HepG2 (cell line): ENCODE measurements around the gene LZTS2. TPM values are rescaled to one million over a fixed set of nuclear protein-coding genes. Genes with fewer than 3 reads are reported as not detected.

ENCODE experiments used
- ATAC-seq: fragments of 200-7000 bp; cut with Tn5 transposase; 3 replicates; pipeline ENCODE4 v1.9.1; 2020; ENCODE audit warnings: mild to moderate bottlenecking, moderate library complexity
- BruUV-seq: library from RNA; stranded (reverse); fragments of 400-500 nt; replicated peaks from 2 replicates; lab custom pipeline; 2021; lab: Mats Ljungman, UMichigan
- CTCF ChIA-PET: fragments of 300-600 bp; formaldehyde crosslinking; extraction: SDS; loops from one replicate; lab custom pipeline; 2021; ENCODE audit warnings: low total read pairs, inconsistent platforms, low intra/inter-chr PET ratio; lab: Yijun Ruan, JAX
- POLR2A ChIA-PET: fragments of 350-600 bp; sonication (Branson Sonifier 250); formaldehyde crosslinking; loops from one replicate; lab custom pipeline; 2020; ENCODE audit warnings: antibody characterized with exemption, inconsistent platforms; lab: Yijun Ruan, JAX
- DNase-seq: peaks from one replicate; pipeline ENCODE4 v3.0.0-alpha.2; 2015; ENCODE audit warnings: low spot score
- FAIRE-seq: peaks from 3 replicates; lab custom pipeline; 2011; peaks lifted over from hg19 to GRCh38; lab: Jason Lieb, UNC
- H2AFZ ChIP-seq: one replicate; pipeline ENCODE4 v1.6.1; 2011; ENCODE audit warnings: low read length, inconsistent platforms
- H3K27ac ChIP-seq: fragments of 300-600 bp; 3 replicates; pipeline ENCODE4 v1.8.0; 2011; ENCODE audit warnings: mixed run types, mild to moderate bottlenecking, mixed read lengths, low read length, inconsistent platforms; ENCODE audit not compliant: insufficient read depth; ENCODE audit errors: extremely low read length
- H3K27me3 ChIP-seq, 2 experiments: fragments of 200-600 bp in 1 of 2; 2 replicates in 1 of 2; 3 replicates in 1 of 2; pipeline versions ENCODE4 v1.6.0 to v1.8.0; 2011; ENCODE audit warnings: low read length in 2 of 2, mild to moderate bottlenecking in 2 of 2, moderate library complexity in 2 of 2, inconsistent platforms in 1 of 2; ENCODE audit not compliant: insufficient read depth in 2 of 2, control insufficient read depth in 1 of 2
- H3K36me3 ChIP-seq, 2 experiments: fragments of 200-600 bp in 1 of 2; replicated peaks in 1 of 2; 2 replicates in 1 of 2; 3 replicates in 1 of 2; pipeline versions ENCODE4 v1.5.1 to v1.8.0; 2011; ENCODE audit warnings: low read length in 2 of 2, inconsistent platforms in 1 of 2; ENCODE audit not compliant: insufficient read depth in 2 of 2, control insufficient read depth in 1 of 2
- H3K4me1 ChIP-seq: 2 replicates; pipeline ENCODE4 v1.5.1; 2012; ENCODE audit warnings: low read length, inconsistent platforms; ENCODE audit not compliant: insufficient read depth
- H3K4me2 ChIP-seq: 2 replicates; pipeline ENCODE4 v1.6.0; 2011; ENCODE audit warnings: low read depth, low read length, inconsistent platforms
- H3K4me3 ChIP-seq, 3 experiments: fragments of 200-600 bp in 1 of 3; sonication (generic), shearing (Covaris generic) in 1 of 3; replicated peaks in 1 of 3; 2 replicates each; pipeline ENCODE4 v1.5.1; 2011 to 2016; ENCODE audit warnings: low read length in 3 of 3, inconsistent platforms in 2 of 3, low read depth in 2 of 3, mild to moderate bottlenecking in 2 of 3, control low read depth in 1 of 3, mixed read lengths in 1 of 3; ENCODE audit not compliant: insufficient read depth in 1 of 3
- H3K79me2 ChIP-seq: one replicate; pipeline ENCODE4 v1.6.1; 2011; ENCODE audit warnings: low read length, inconsistent platforms; ENCODE audit not compliant: insufficient read depth
- H3K9ac ChIP-seq: 2 replicates; pipeline ENCODE4 v1.6.0; 2011; ENCODE audit warnings: mild to moderate bottlenecking, low read depth, low read length, inconsistent platforms; ENCODE audit not compliant: insufficient read depth
- H3K9me3 ChIP-seq: 2 replicates; pipeline ENCODE4 v1.5.1; 2012; ENCODE audit warnings: mild to moderate bottlenecking, low read length
- H4K20me1 ChIP-seq: 2 replicates; pipeline ENCODE4 v1.6.0; 2011; ENCODE audit warnings: inconsistent platforms, mild to moderate bottlenecking, low read length, moderate library complexity; ENCODE audit not compliant: insufficient read depth
- FOXC1 ChIP-seq: sonication (generic); formaldehyde crosslinking; IDR thresholded peaks from 2 replicates; pipeline ENCODE4 v1.8.0; 2022; ENCODE audit warnings: mild to moderate bottlenecking, missing genetic modification reagents, borderline replicate concordance
- HES4 ChIP-seq: sonication (generic); formaldehyde crosslinking; IDR thresholded peaks from 2 replicates; pipeline ENCODE4 v1.9.0; 2021; ENCODE audit warnings: mild to moderate bottlenecking, missing genetic modification reagents, borderline replicate concordance
- HNF1B ChIP-seq: sonication (generic); formaldehyde crosslinking; IDR thresholded peaks from 2 replicates; pipeline ENCODE4 v1.5.1; 2020; ENCODE audit warnings: mild to moderate bottlenecking, moderate library complexity, missing genetic modification reagents
- HOXA5 ChIP-seq: sonication (generic); formaldehyde crosslinking; IDR thresholded peaks from 2 replicates; pipeline ENCODE4 v1.4.0; 2020; ENCODE audit warnings: missing genetic modification reagents
- JUN ChIP-seq: sonication (generic); formaldehyde crosslinking; IDR thresholded peaks from 2 replicates; pipeline ENCODE4 v1.4.0; 2020; ENCODE audit warnings: mild to moderate bottlenecking, missing genetic modification reagents
- KDM6A ChIP-seq: IDR thresholded peaks from 2 replicates; pipeline ENCODE4 v1.6.1; 2016; ENCODE audit warnings: low read depth
- KMT2A ChIP-seq: sonication (generic); formaldehyde crosslinking; IDR thresholded peaks from 2 replicates; pipeline ENCODE4 v1.4.0; 2020; ENCODE audit warnings: missing genetic modification reagents
- MED13 ChIP-seq: sonication (generic); formaldehyde crosslinking; IDR thresholded peaks from 2 replicates; pipeline ENCODE4 v1.5.0; 2020; ENCODE audit warnings: missing genetic modification reagents
- NAIF1 ChIP-seq: sonication (generic); formaldehyde crosslinking; IDR thresholded peaks from 2 replicates; pipeline ENCODE4 v1.5.0; 2020; ENCODE audit warnings: mild to moderate bottlenecking, missing genetic modification reagents, borderline replicate concordance
- NCOA2 ChIP-seq: sonication (generic); formaldehyde crosslinking; IDR thresholded peaks from 2 replicates; pipeline ENCODE4 v1.8.0; 2022; ENCODE audit warnings: inconsistent platforms
- NCOA5 ChIP-seq: sonication (generic); formaldehyde crosslinking; IDR thresholded peaks from 2 replicates; pipeline ENCODE4 v1.4.0; 2020; ENCODE audit warnings: missing genetic modification reagents
- PAX8 ChIP-seq: sonication (generic); formaldehyde crosslinking; IDR thresholded peaks from 2 replicates; pipeline ENCODE4 v1.8.0; 2022; ENCODE audit warnings: mild to moderate bottlenecking, missing genetic modification reagents, borderline replicate concordance
- RXRA ChIP-seq: sonication (generic); formaldehyde crosslinking; IDR thresholded peaks from 2 replicates; pipeline ENCODE4 v1.5.1; 2020; ENCODE audit warnings: missing genetic modification reagents
- SP1 ChIP-seq, 2 experiments: fragments of 450-650 bp in 1 of 2; sonication (generic) in 1 of 2; formaldehyde crosslinking in 1 of 2; IDR thresholded peaks; 2 replicates each; pipeline versions ENCODE4 v1.4.0 to v1.6.1; 2016 to 2020; ENCODE audit warnings: missing genetic modification reagents in 1 of 2
- U2AF1 ChIP-seq: fragments of 200-400 bp; formaldehyde crosslinking; optimal IDR thresholded peaks from 2 replicates; pipeline ENCODE3; 2017; ENCODE audit warnings: mild to moderate bottlenecking, low read depth, low read length
- YEATS4 ChIP-seq: sonication (generic); formaldehyde crosslinking; IDR thresholded peaks from 2 replicates; pipeline ENCODE4 v1.4.0; 2020; ENCODE audit warnings: missing genetic modification reagents, borderline replicate concordance
- ZBTB1 ChIP-seq: sonication (generic); formaldehyde crosslinking; IDR thresholded peaks from 2 replicates; pipeline ENCODE4 v1.4.0; 2020; ENCODE audit warnings: missing genetic modification reagents, borderline replicate concordance
- ZFYVE20 ChIP-seq: sonication (generic); formaldehyde crosslinking; IDR thresholded peaks from 2 replicates; pipeline ENCODE4 v1.8.0; 2023; ENCODE audit warnings: low read depth, mild to moderate bottlenecking, moderate library complexity, missing genetic modification reagents, borderline replicate concordance
- ZKSCAN8 ChIP-seq: IDR thresholded peaks from 2 replicates; pipeline ENCODE4 v1.6.1; 2016; ENCODE audit warnings: borderline replicate concordance, missing genetic modification reagents, missing compliant biosample characterization
- ZNF547 ChIP-seq: sonication (generic); formaldehyde crosslinking; IDR thresholded peaks from 2 replicates; pipeline ENCODE4 v1.5.1; 2020; ENCODE audit warnings: mild to moderate bottlenecking, missing genetic modification reagents
- ZNF607 ChIP-seq: sonication (generic); formaldehyde crosslinking; IDR thresholded peaks from 2 replicates; pipeline ENCODE4 v1.5.1; 2020; ENCODE audit warnings: missing genetic modification reagents, mild to moderate bottlenecking, borderline replicate concordance
- WGBS: methylation state at CpG from one replicate; pipeline ENCODE4 v1.1.6; 2017; ENCODE audit warnings: low lambda C conversion rate; 5-methylcytosine and 5-hydroxymethylcytosine counted together
- in situ Hi-C: cut with HindIII; loops from 2 replicates; pipeline ENCODE4 v1.10.0; 2017; ENCODE audit warnings: low pct_unique_long_range_greater_than_20kb; ENCODE audit not compliant: extremely low pct_ligation_motif_present
- intact Hi-C: fragments of 100-400 bp; cut with micrococcal nuclease; formaldehyde crosslinking; loops from one replicate; pipeline ENCODE4 v1.10.0; 2022; ENCODE audit not compliant: unreplicated experiment
- polyA plus RNA-seq, 8 experiments: library from polyadenylated mRNA; depleted of rRNA in 3 of 8; stranded (reverse) in 7 of 8; unstranded in 1 of 8; fragments of >200 nt; fragmentation: Illumina TruSeq in 4 of 8; extraction: Trizol in 4 of 8; gene quantifications; 2 replicates each; pipeline versions ENCODE4 v1.2.1 to v1.2.3, GENCODE V29; 2011 to 2016; ENCODE audit warnings: low read depth in 4 of 8, missing spikeins in 1 of 8, mixed read lengths in 1 of 8; ENCODE audit not compliant: insufficient read depth in 1 of 8
- total RNA-seq, 5 experiments: library from RNA; depleted of rRNA; stranded (reverse); fragments of >200 nt; fragmentation: Illumina TruSeq; extraction: Trizol; gene quantifications; 2 replicates each; pipeline ENCODE4 v1.2.3, GENCODE V29; 2016; ENCODE audit warnings: low read depth in 1 of 5

The LZTS2 gene
- total and polyA plus RNA-seq, 2 of the 13 experiments (the other 11 are each of a cell fraction or from before 2014, with no cell fraction given), result 43.6 to 65.6 TPM

GRCh38 chr10:101031796-101032636, 32.4 kb downstream of the LZTS2 start (continued):
- 0 out of 2 replicates have a peak, but pooled peaks have one; percentile 32 for TF ChIP-seq YEATS4 (CRISPR knock-in tag)
- no peak for TF ChIP-seq SP1 (IDR thresholded peaks at IDR 0.05)
- TF ChIP-seq SP1 (CRISPR knock-in tag; IDR thresholded peaks at IDR 0.05), result no peak
- TF ChIP-seq KMT2A (CRISPR knock-in tag), result no peak
- no peak for TF ChIP-seq ZBTB1
- peak; percentile 9; the same call in 1 of the 2 replicates for TF ChIP-seq RXRA (CRISPR knock-in tag)
- TF ChIP-seq FOXC1 (CRISPR knock-in tag), result no peak
- TF ChIP-seq NCOA5, result no peak
- peak; percentile 74 for TF ChIP-seq U2AF1
- peak; percentile 33; the same call in 1 of the 2 replicates for TF ChIP-seq MED13 (CRISPR knock-in tag)

DNA sequence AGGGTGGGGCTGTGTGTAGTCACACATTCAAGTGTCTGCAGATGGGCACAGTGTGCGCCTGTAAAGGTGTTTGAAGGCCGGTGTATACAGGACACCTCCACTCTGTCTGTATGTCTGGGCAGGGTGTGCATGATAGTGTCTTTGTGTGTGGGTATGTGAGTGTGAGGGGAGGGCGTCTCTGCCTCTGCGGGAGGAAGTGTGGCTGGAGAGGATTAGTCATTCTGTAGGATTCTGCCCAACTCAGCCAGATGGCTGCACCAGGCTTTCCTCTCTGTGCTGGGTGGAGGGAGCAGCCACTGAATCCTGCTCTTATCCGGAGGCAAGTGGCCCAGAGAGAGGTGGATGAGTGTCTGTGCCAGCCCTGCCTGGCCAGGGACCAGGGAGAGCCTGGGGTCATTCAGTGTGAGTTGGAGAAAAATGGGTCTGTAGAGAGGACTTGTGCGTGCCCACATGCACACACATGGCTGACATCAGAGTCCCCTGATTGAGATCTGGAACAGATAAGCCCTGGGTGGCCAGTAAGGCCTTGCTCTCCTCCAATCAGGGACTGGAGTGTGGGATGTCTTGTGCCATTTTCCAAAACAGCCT, 33.1 kb downstream of the LZTS2 start:
- no peaks in the 10 kb centered on the region for H3K9me3 ChIP-seq
- peak overlapping the region; percentile 77 for H3K9ac ChIP-seq
- DNase-seq (peak; percentile 44), FAIRE-seq (no peak), ATAC-seq (peak; percentile 16)
- no peaks in the 10 kb centered on the region for H3K79me2 ChIP-seq
- intact Hi-C loops (loop anchor here (5.0 kb wide), 1 partner anchor 35 kb away; no protein-coding TSS in a partner anchor), in situ Hi-C loops (loop anchor here (5.0 kb wide), 1 partner anchor 35 kb away; no protein-coding TSS in a partner anchor)
- H2AFZ ChIP-seq, result no peak overlapping the region
- H3K4me1 ChIP-seq, result peaks cover 66% of the 10 kb centered on the region
- peak overlapping the region; percentile 73 to 80 (median 74) for H3K4me3 ChIP-seq
- no peaks in the 10 kb centered on the region; a peak in 1 of 5 replicates for H3K27me3 ChIP-seq
- ChIA-PET CTCF (no interaction called here), POLR2A (interaction anchor here (0.6 to 4.6 kb wide), 9 partner anchors 8 to 40 kb away, joined by 3 to 51 read pairs (median 13); partner anchors contain the start of genes KAZALD1 and LZTS2)
- WGBS, result 6% methylated on average over 3 of the region's 6 CpGs
- peak overlapping the region; percentile 65 for H3K27ac ChIP-seq
- no TSS peak for BruUV-seq
- H4K20me1 ChIP-seq, result no peaks in the 10 kb centered on the region
- peak overlapping the region; percentile 96 for H3K4me2 ChIP-seq
- peaks cover 8 to 24% of the 10 kb centered on the region in 2 experiments; a peak in 3 of 5 replicates for H3K36me3 ChIP-seq
- TF ChIP-seq HES4 (CRISPR knock-in tag) (no peak), ZNF607 (CRISPR knock-in tag) (no peak), KDM6A (CRISPR knock-in tag) (no peak), NAIF1 (CRISPR knock-in tag) (no peak), JUN (peak; percentile 56; the same call in 1 of the 2 replicates), ZKSCAN8 (CRISPR knock-in tag) (no peak), PAX8 (no peak), ZFYVE20 (CRISPR knock-in tag) (no peak), NCOA2 (CRISPR knock-in tag) (no peak), HNF1B (peak; percentile 50; the same call in 1 of the 2 replicates), ZNF547 (CRISPR knock-in tag) (no peak), HOXA5 (CRISPR knock-in tag) (no peak)
